H9 (cell line): Measurements from ENCODE around the gene CATSPERE. TPM values are rescaled to one million over a fixed set of nuclear protein-coding genes. Genes with fewer than 3 reads are reported as not detected.

ENCODE experiments used
- DNase-seq: peaks from one replicate; pipeline ENCODE4 v3.0.0-alpha.2; 2017
- H2AFZ ChIP-seq: one replicate; pipeline ENCODE4 v1.6.1; 2013; ENCODE audit warnings: mild to moderate bottlenecking, low read length, control low read depth, moderate library complexity
- H2AK5ac ChIP-seq: 2 replicates; pipeline ENCODE4 v1.6.1; 2013; ENCODE audit warnings: low read length, control low read depth, mixed read lengths; ENCODE audit not compliant: insufficient read length
- H2BK120ac ChIP-seq: one replicate; pipeline ENCODE4 v1.6.1; 2013; ENCODE audit warnings: low read depth, mild to moderate bottlenecking, low read length, control low read depth, inconsistent platforms; ENCODE audit not compliant: poor library complexity, severe bottlenecking
- H2BK12ac ChIP-seq: 2 replicates; pipeline ENCODE4 v1.6.1; 2013; ENCODE audit warnings: low read length, control low read depth, mixed read lengths, low read depth; ENCODE audit not compliant: insufficient read length
- H2BK15ac ChIP-seq: 2 replicates; pipeline ENCODE4 v1.6.1; 2013; ENCODE audit warnings: low read depth, low read length, control low read depth
- H2BK20ac ChIP-seq: one replicate; pipeline ENCODE4 v1.6.1; 2013; ENCODE audit warnings: low read depth, mild to moderate bottlenecking, low read length, control low read depth, inconsistent platforms; ENCODE audit not compliant: poor library complexity, severe bottlenecking
- H2BK5ac ChIP-seq: 2 replicates; pipeline ENCODE4 v1.6.1; 2013; ENCODE audit warnings: low read length, control low read depth, mixed read lengths; ENCODE audit not compliant: insufficient read length
- H3K14ac ChIP-seq: 2 replicates; pipeline ENCODE4 v1.6.1; 2013; ENCODE audit warnings: low read length, control low read depth; ENCODE audit not compliant: insufficient read depth
- H3K18ac ChIP-seq: 2 replicates; pipeline ENCODE4 v1.6.1; 2013; ENCODE audit warnings: low read depth, mild to moderate bottlenecking, mixed read lengths, low read length, control low read depth; ENCODE audit not compliant: insufficient read length
- H3K23ac ChIP-seq: 2 replicates; pipeline ENCODE4 v1.6.1; 2013; ENCODE audit warnings: low read length, control low read depth, mixed read lengths, low read depth; ENCODE audit not compliant: insufficient read length
- H3K23me2 ChIP-seq: 2 replicates; pipeline ENCODE4 v1.6.1; 2013; ENCODE audit warnings: low read depth, mild to moderate bottlenecking, mixed read lengths, low read length, control low read depth; ENCODE audit not compliant: insufficient read length, poor library complexity, severe bottlenecking
- H3K27ac ChIP-seq: 2 replicates; pipeline ENCODE4 v1.5.1; 2013; ENCODE audit warnings: low read length, control low read depth, mixed read lengths, low read depth; ENCODE audit not compliant: insufficient read length
- H3K27me3 ChIP-seq: 2 replicates; pipeline ENCODE4 v1.6.1; 2013; ENCODE audit warnings: low read length, control low read depth, inconsistent platforms; ENCODE audit not compliant: insufficient read depth
- H3K4ac ChIP-seq: 2 replicates; pipeline ENCODE4 v1.6.1; 2013; ENCODE audit warnings: low read depth, mild to moderate bottlenecking, control low read depth, inconsistent platforms, low read length, moderate library complexity
- H3K4me1 ChIP-seq: 2 replicates; pipeline ENCODE4 v1.6.1; 2013; ENCODE audit warnings: low read length, control low read depth, inconsistent platforms; ENCODE audit not compliant: insufficient read depth
- H3K4me2 ChIP-seq: 2 replicates; pipeline ENCODE4 v1.6.1; 2013; ENCODE audit warnings: low read length, control low read depth, mixed read lengths; ENCODE audit not compliant: insufficient read length, insufficient read depth
- H3K56ac ChIP-seq: 2 replicates; pipeline ENCODE4 v1.6.1; 2013; ENCODE audit warnings: low read depth, mild to moderate bottlenecking, mixed read lengths, low read length, control low read depth; ENCODE audit not compliant: insufficient read length
- H3K79me1 ChIP-seq: 2 replicates; pipeline ENCODE4 v1.6.1; 2013; ENCODE audit warnings: low read depth, mild to moderate bottlenecking, moderate library complexity, low read length, control low read depth, inconsistent platforms; ENCODE audit not compliant: insufficient read depth, poor library complexity, severe bottlenecking
- H3K79me2 ChIP-seq: 2 replicates; pipeline ENCODE4 v1.6.1; 2013; ENCODE audit warnings: low read length, control low read depth, inconsistent platforms; ENCODE audit not compliant: insufficient read depth
- H3K9ac ChIP-seq: 2 replicates; pipeline ENCODE4 v1.6.1; 2013; ENCODE audit warnings: low read length, control low read depth, mixed read lengths; ENCODE audit not compliant: insufficient read length; ENCODE audit errors: extremely low read depth
- H3K9me3 ChIP-seq: one replicate; pipeline ENCODE4 v1.6.1; 2013; ENCODE audit warnings: low read depth, low read length, inconsistent platforms; ENCODE audit not compliant: control insufficient read depth
- H3T11ph ChIP-seq: one replicate; pipeline ENCODE4 v1.6.1; 2013; ENCODE audit warnings: mild to moderate bottlenecking, low read length, control low read depth, inconsistent platforms
- H4K20me1 ChIP-seq: one replicate; pipeline ENCODE4 v1.6.1; 2013; ENCODE audit not compliant: control insufficient read depth, insufficient read length, insufficient read depth
- H4K5ac ChIP-seq: 2 replicates; pipeline ENCODE4 v1.6.1; 2013; ENCODE audit warnings: low read depth, mild to moderate bottlenecking, mixed read lengths, low read length, control low read depth; ENCODE audit not compliant: insufficient read length
- H4K8ac ChIP-seq: replicated peaks from 2 replicates; pipeline ENCODE4 v1.6.1; 2013; ENCODE audit warnings: low read length, control low read depth, mixed read lengths, low read depth; ENCODE audit not compliant: insufficient read length
- H4K91ac ChIP-seq: 2 replicates; pipeline ENCODE4 v1.6.1; 2013; ENCODE audit warnings: low read depth, mild to moderate bottlenecking, moderate library complexity, mixed read lengths, low read length, control low read depth; ENCODE audit not compliant: insufficient read length
- H3K27ac Mint-ChIP-seq, 3 experiments: 2 replicates in 2 of 3; 3 replicates in 1 of 3; pipeline ENCODE4 v1.8.0; 2020 to 2021; ENCODE audit warnings: mixed read lengths in 3 of 3, mild to moderate bottlenecking in 1 of 3, moderate library complexity in 1 of 3
- H3K27me3 Mint-ChIP-seq: 2 replicates; pipeline ENCODE4 v1.8.0; 2021; ENCODE audit warnings: low read depth, mild to moderate bottlenecking, moderate library complexity, mixed read lengths
- H3K36me3 Mint-ChIP-seq, 3 experiments: 2 replicates in 2 of 3; 3 replicates in 1 of 3; pipeline ENCODE4 v1.8.0; 2020 to 2021; ENCODE audit warnings: low read depth in 3 of 3, mixed read lengths in 3 of 3; ENCODE audit not compliant: insufficient read depth in 1 of 3
- H3K4me1 Mint-ChIP-seq, 2 experiments: 2 replicates each; pipeline ENCODE4 v1.8.0; 2020; ENCODE audit warnings: mixed read lengths in 2 of 2
- H3K4me3 Mint-ChIP-seq, 2 experiments: 2 replicates in 1 of 2; 3 replicates in 1 of 2; pipeline ENCODE4 v1.8.0; 2020 to 2021; ENCODE audit warnings: mild to moderate bottlenecking in 2 of 2, mixed read lengths in 2 of 2, moderate library complexity in 1 of 2
- H3K9me3 Mint-ChIP-seq, 2 experiments: 2 replicates in 1 of 2; 3 replicates in 1 of 2; pipeline ENCODE4 v1.8.0; 2020; ENCODE audit warnings: mild to moderate bottlenecking in 2 of 2, mixed read lengths in 2 of 2, moderate library complexity in 1 of 2
- CTCF ChIP-seq: fragments of 200-600 bp; sonication (generic); conservative IDR thresholded peaks from 3 replicates; pipeline ENCODE4 v1.8.0; 2021; ENCODE audit warnings: antibody characterized with exemption, mild to moderate bottlenecking
- WGBS: extraction: QIAGEN DNeasy Blood & Tissue Kit; methylation state at CpG from one replicate; pipeline ENCODE4 v1.1.7; 2013; ENCODE audit warnings: missing lambda C conversion rate, low lambda C conversion rate, mixed read lengths; ENCODE audit not compliant: insufficient read length; ENCODE audit errors: extremely low coverage; 5-methylcytosine and 5-hydroxymethylcytosine counted together
- total RNA-seq: library from RNA; stranded (reverse); gene quantifications from 2 replicates; pipeline ENCODE4 v1.2.1, GENCODE V29; 2021

CATSPERE gene
- total RNA-seq, 1 experiment from 2014 or later = 0.31 TPM

GRCh38 chr1:244652623-244653438 is 191.8 kb downstream of the CATSPERE start, which contains the start of gene DESI2:
TSS of gene DESI2 (plus strand) at chr1:244653126. CDS start at chr1:244653314, 188 bp downstream.
- no peak within 1 kb of the TSS for H2BK20ac ChIP-seq
- no peaks in the 10 kb centered on the region for H4K20me1 ChIP-seq
- peak within 1 kb of the TSS; percentile 94 for H3K4me2 ChIP-seq
- H4K91ac ChIP-seq = no peak within 1 kb of the TSS
- no peak within 1 kb of the TSS for H3K4ac ChIP-seq
- H2BK15ac ChIP-seq = no peak within 1 kb of the TSS
- no peaks in the 10 kb centered on the region; the same call in 1 of the 2 replicates for H3K27me3 Mint-ChIP-seq
- peak within 1 kb of the TSS; percentile 93 for H3K27ac ChIP-seq
- peak; percentile 71 for TF ChIP-seq CTCF
- H3K79me1 ChIP-seq = no peaks in the 10 kb centered on the region
- WGBS = no CpG with 5 or more reads among the region's 81 CpGs
- H3K4me3 Mint-ChIP-seq = peak within 1 kb of the TSS; percentile 73 to 83
- H3K4me1 ChIP-seq = peaks cover 11% of the 10 kb centered on the region
- no peaks in the 10 kb centered on the region; a peak in 1 of 5 replicates for H3K9me3 Mint-ChIP-seq
- H3K23me2 ChIP-seq = peaks cover 10% of the 10 kb centered on the region
- peaks cover 43% of the 10 kb centered on the region in 2 experiments for H3K4me1 Mint-ChIP-seq
- no peak within 1 kb of the TSS for H2AK5ac ChIP-seq
- peak; percentile 100 for DNase-seq
- no peak within 1 kb of the TSS for H3K23ac ChIP-seq
- H3T11ph ChIP-seq = no peak within 1 kb of the TSS
- H2BK12ac ChIP-seq = no peak within 1 kb of the TSS
- H3K9ac ChIP-seq = peak within 1 kb of the TSS; percentile 89
- no peak within 1 kb of the TSS for H2BK5ac ChIP-seq
- no peak within 1 kb of the TSS for H4K8ac ChIP-seq
- peaks cover 34% of the 10 kb centered on the region for H3K79me2 ChIP-seq
- no peaks in the 10 kb centered on the region for H3K9me3 ChIP-seq
- peak within 1 kb of the TSS; percentile 93 to 98 (median 96) for H3K27ac Mint-ChIP-seq
- H3K14ac ChIP-seq = peak within 1 kb of the TSS; percentile 59
- H2BK120ac ChIP-seq = no peak within 1 kb of the TSS
- peak within 1 kb of the TSS; percentile 16 for H3K18ac ChIP-seq
- H4K5ac ChIP-seq = peak within 1 kb of the TSS; percentile 26
- H3K27me3 ChIP-seq = no peaks in the 10 kb centered on the region
- peaks cover 11 to 12% (median 11%) of the 10 kb centered on the region in 3 experiments for H3K36me3 Mint-ChIP-seq
- no peak within 1 kb of the TSS for H2AFZ ChIP-seq
- H3K56ac ChIP-seq = no peak within 1 kb of the TSS
